ENCODE results near the gene RHBDL3.
A peak's percentile ranks its signal among the peaks of the same experiment; 100 is the strongest.
"Not testable (repeated sequence)": the region's sequence is repeated elsewhere in the genome, so short reads cannot be mapped to it uniquely, and the experiment has no call there.

The RHBDL3 gene

GRCh38 chr17:32289471-32290070, 23.9 kb downstream of the RHBDL3 start:
- no peak for DNase-seq (ENCODE audit: low read depth)

- DNase-seq (ENCODE audit: low read depth), result no peak
These were observed 26.5 kb downstream of the RHBDL3 start for GRCh38 chr17:32292094-32292493.

GRCh38 chr17:32297424-32297823, 31.8 kb downstream of the RHBDL3 start:
- no peak for DNase-seq (ENCODE audit: low read depth)

GRCh38 chr17:32297860-32298259, 32.2 kb downstream of the RHBDL3 start:
- no peak for DNase-seq (ENCODE audit: low read depth)

- no peak for DNase-seq (ENCODE audit: low read depth)
These were observed 32.7 kb downstream of the RHBDL3 start for GRCh38 chr17:32298298-32298697.

GRCh38 chr17:32298721-32299579, 33.3 kb downstream of the RHBDL3 start:
- no peak for DNase-seq (ENCODE audit: low read depth)

GRCh38 chr17:32299580-32300164, 34.0 kb downstream of the RHBDL3 start:
- DNase-seq (ENCODE audit: low read depth), result no peak

- no peak for DNase-seq (ENCODE audit: low read depth)
These were observed 36.4 kb downstream of the RHBDL3 start for GRCh38 chr17:32302037-32302436.

- DNase-seq (ENCODE audit: low read depth), result no peak
These were observed 37.4 kb downstream of the RHBDL3 start for GRCh38 chr17:32302860-32303649.

- DNase-seq (ENCODE audit: low read depth), result no peak
These were observed 38.2 kb downstream of the RHBDL3 start for GRCh38 chr17:32303781-32304288.

- no peak for DNase-seq (ENCODE audit: low read depth)
These were observed 39.4 kb downstream of the RHBDL3 start for GRCh38 chr17:32305049-32305448.

GRCh38 chr17:32307658-32308057, 42.0 kb downstream of the RHBDL3 start:
- no peak for DNase-seq (ENCODE audit: low read depth)

- DNase-seq (ENCODE audit: low read depth), result no peak
These were observed 45.5 kb downstream of the RHBDL3 start for GRCh38 chr17:32311028-32311536.

GRCh38 chr17:32314636-32315035, 49.0 kb downstream of the RHBDL3 start:
- no peak for DNase-seq (ENCODE audit: low read depth)

GRCh38 chr17:32315171-32315570, 49.5 kb downstream of the RHBDL3 start:
- DNase-seq (ENCODE audit: low read depth), result no peak

- not testable (repeated sequence) for DNase-seq (ENCODE audit: low read depth)
These were observed 51.0 kb downstream of the RHBDL3 start for GRCh38 chr17:32316653-32317052.

GRCh38 chr17:32317353-32317752, 51.7 kb downstream of the RHBDL3 start:
- no peak for DNase-seq (ENCODE audit: low read depth)

GRCh38 chr17:32318071-32318470, 52.4 kb downstream of the RHBDL3 start:
- DNase-seq (ENCODE audit: low read depth), result no peak

- peak; percentile 57 for DNase-seq (ENCODE audit: low read depth)
These were observed 53.9 kb downstream of the RHBDL3 start for GRCh38 chr17:32319548-32319905.

GRCh38 chr17:32320080-32320479, 54.4 kb downstream of the RHBDL3 start:
- DNase-seq (ENCODE audit: low read depth), result not testable (repeated sequence)

- DNase-seq (ENCODE audit: low read depth), result no peak
These were observed 55.2 kb downstream of the RHBDL3 start for GRCh38 chr17:32320847-32321246.

- DNase-seq (ENCODE audit: low read depth), result no peak
These were observed 57.4 kb downstream of the RHBDL3 start for GRCh38 chr17:32323046-32323445.
